Measurements from ENCODE around the gene TBC1D14.

DNA sequence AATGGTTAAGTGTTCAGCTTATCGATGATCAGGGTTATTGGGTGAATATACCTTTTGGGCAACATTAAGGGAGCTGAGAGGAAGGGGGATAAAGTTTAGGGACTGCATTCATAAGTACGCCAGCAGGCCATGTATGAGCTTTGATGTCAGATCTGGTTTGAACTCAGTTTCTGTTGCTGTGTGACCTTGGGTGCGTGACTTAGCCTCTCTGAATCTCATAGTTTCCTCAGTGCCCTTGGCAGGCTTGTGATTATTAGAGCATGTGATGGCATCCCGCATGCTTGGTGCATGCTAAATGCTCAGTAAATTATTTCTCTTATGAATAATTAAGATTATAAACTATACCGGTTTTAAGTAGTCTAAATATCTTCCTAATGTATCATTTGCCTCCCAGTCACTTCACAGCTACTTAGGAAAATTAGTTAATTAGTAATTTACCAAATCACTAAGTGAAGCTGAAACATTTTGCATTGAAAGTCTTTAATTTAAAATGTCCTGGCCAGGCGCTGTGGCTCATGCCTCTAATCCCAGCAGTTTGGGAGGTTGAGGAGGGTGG, 3.8 kb downstream of the TBC1D14 start:
- TF ChIP-seq, protein P1, sequence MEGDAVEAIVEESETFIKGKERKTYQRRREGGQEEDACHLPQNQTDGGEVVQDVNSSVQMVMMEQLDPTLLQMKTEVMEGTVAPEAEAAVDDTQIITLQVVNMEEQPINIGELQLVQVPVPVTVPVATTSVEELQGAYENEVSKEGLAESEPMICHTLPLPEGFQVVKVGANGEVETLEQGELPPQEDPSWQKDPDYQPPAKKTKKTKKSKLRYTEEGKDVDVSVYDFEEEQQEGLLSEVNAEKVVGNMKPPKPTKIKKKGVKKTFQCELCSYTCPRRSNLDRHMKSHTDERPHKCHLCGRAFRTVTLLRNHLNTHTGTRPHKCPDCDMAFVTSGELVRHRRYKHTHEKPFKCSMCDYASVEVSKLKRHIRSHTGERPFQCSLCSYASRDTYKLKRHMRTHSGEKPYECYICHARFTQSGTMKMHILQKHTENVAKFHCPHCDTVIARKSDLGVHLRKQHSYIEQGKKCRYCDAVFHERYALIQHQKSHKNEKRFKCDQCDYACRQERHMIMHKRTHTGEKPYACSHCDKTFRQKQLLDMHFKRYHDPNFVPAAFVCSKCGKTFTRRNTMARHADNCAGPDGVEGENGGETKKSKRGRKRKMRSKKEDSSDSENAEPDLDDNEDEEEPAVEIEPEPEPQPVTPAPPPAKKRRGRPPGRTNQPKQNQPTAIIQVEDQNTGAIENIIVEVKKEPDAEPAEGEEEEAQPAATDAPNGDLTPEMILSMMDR (IDR thresholded peaks at IDR 0.05) = no peak
- no peak for TF ChIP-seq POLR2A (IDR thresholded peaks at IDR 0.05)
- no peak for TF ChIP-seq POLR2AphosphoS5 (IDR thresholded peaks at IDR 0.05)
- no peak for TF ChIP-seq EP300 (IDR thresholded peaks at IDR 0.05; ENCODE audit: low read depth)

Measured in transverse colon (tissue), 4 donors.